H1 (cell line): ENCODE data around the gene EEF1A2. TPM values are rescaled to one million over a fixed set of nuclear protein-coding genes. Genes with fewer than 3 reads are reported as not detected.

Experiments
- CTCF ChIA-PET: fragments of 300-600 bp; sonication (Branson Sonifier 250); formaldehyde crosslinking; loops from one replicate; lab custom pipeline; 2021; ENCODE audit not compliant: partially characterized antibody; lab: Charles Lee
- POLR2A ChIA-PET: fragments of 300-600 bp; sonication (Branson Sonifier 250); formaldehyde crosslinking; loops from one replicate; lab custom pipeline; 2021; ENCODE audit warnings: inconsistent platforms; ENCODE audit not compliant: partially characterized antibody; lab: Charles Lee
- DNase-seq, 2 experiments: peaks; one replicate each; pipeline versions ENCODE4 v3.0.0 to v3.0.0-alpha.2; 2010 to 2022; ENCODE audit warnings: low spot score in 2 of 2, low read depth in 1 of 2, mixed read lengths in 1 of 2
- FAIRE-seq: peaks from 2 replicates; lab custom pipeline; 2011; peaks lifted over from hg19 to GRCh38; lab: Jason Lieb, UNC
- H2AFZ ChIP-seq: 2 replicates; pipeline ENCODE4 v1.8.1; 2012; ENCODE audit warnings: low read length, inconsistent platforms
- H2AK5ac ChIP-seq: 2 replicates; pipeline ENCODE4 v1.6.1; 2013; ENCODE audit warnings: low read depth, low read length
- H2BK120ac ChIP-seq: replicated peaks from 2 replicates; pipeline ENCODE3; 2013; ENCODE audit warnings: low read depth, low read length, inconsistent platforms
- H2BK12ac ChIP-seq: 2 replicates; pipeline ENCODE4 v1.6.1; 2013; ENCODE audit warnings: low read depth, low read length
- H2BK15ac ChIP-seq: 2 replicates; pipeline ENCODE4 v1.6.1; 2013; ENCODE audit warnings: low read length
- H2BK20ac ChIP-seq: 2 replicates; pipeline ENCODE4 v1.6.1; 2013; ENCODE audit warnings: low read length
- H2BK5ac ChIP-seq: 2 replicates; pipeline ENCODE4 v1.6.1; 2013; ENCODE audit warnings: low read depth, low read length
- H3K14ac ChIP-seq: 2 replicates; pipeline ENCODE4 v1.6.1; 2013; ENCODE audit warnings: inconsistent platforms; ENCODE audit not compliant: insufficient read length
- H3K18ac ChIP-seq: 2 replicates; pipeline ENCODE4 v1.6.1; 2013; ENCODE audit warnings: low read length; ENCODE audit errors: extremely low read depth
- H3K23ac ChIP-seq: 2 replicates; pipeline ENCODE4 v1.6.1; 2013; ENCODE audit warnings: inconsistent platforms; ENCODE audit not compliant: insufficient read length
- H3K23me2 ChIP-seq: 2 replicates; pipeline ENCODE4 v1.6.1; 2013; ENCODE audit warnings: low read depth, low read length
- H3K27ac ChIP-seq: 2 replicates; pipeline ENCODE4 v1.6.1; 2011; ENCODE audit warnings: low read depth, low read length, inconsistent platforms
- H3K27me3 ChIP-seq, 4 experiments: replicated peaks in 1 of 4; 1 replicate in 1 of 4; 2 replicates in 3 of 4; pipeline versions ENCODE4 v1.6.1 to v1.8.1; 2011 to 2013; ENCODE audit warnings: low read length in 3 of 4, mild to moderate bottlenecking in 3 of 4, inconsistent platforms in 2 of 4, mixed read lengths in 2 of 4, moderate library complexity in 1 of 4; ENCODE audit not compliant: control insufficient read depth in 3 of 4, insufficient read depth in 3 of 4; ENCODE audit errors: extremely low read depth in 1 of 4
- H3K36me3 ChIP-seq, 4 experiments: 2 replicates each; pipeline versions ENCODE4 v1.6.1 to v1.8.1; 2011 to 2013; ENCODE audit warnings: mild to moderate bottlenecking in 4 of 4, low read length in 3 of 4, moderate library complexity in 2 of 4, control low read depth in 1 of 4, inconsistent platforms in 1 of 4; ENCODE audit not compliant: insufficient read depth in 4 of 4, control insufficient read depth in 2 of 4
- H3K4ac ChIP-seq: replicated peaks from 2 replicates; pipeline ENCODE3; 2013; ENCODE audit warnings: low read length, low read depth, mixed read lengths, inconsistent platforms; ENCODE audit not compliant: insufficient read length
- H3K4me1 ChIP-seq, 4 experiments: replicated peaks in 1 of 4; 1 replicate in 1 of 4; 2 replicates in 3 of 4; pipeline versions ENCODE4 v1.6.1 to v1.8.1; 2011 to 2013; ENCODE audit warnings: low read length in 3 of 4, inconsistent platforms in 2 of 4, mixed read lengths in 1 of 4; ENCODE audit not compliant: insufficient read depth in 4 of 4, control insufficient read depth in 3 of 4
- H3K4me2 ChIP-seq, 2 experiments: 2 replicates each; pipeline versions ENCODE4 v1.6.1 to v1.8.1; 2011 to 2013; ENCODE audit warnings: low read depth in 2 of 2, low read length in 2 of 2, control low read depth in 1 of 2, inconsistent platforms in 1 of 2, mild to moderate bottlenecking in 1 of 2; ENCODE audit not compliant: insufficient read depth in 1 of 2
- H3K4me3 ChIP-seq, 4 experiments: fragments of 200-600, 300-600 bp in 1 of 4; sonication (generic), shearing (Covaris generic), sonication (Bioruptor Twin) in 1 of 4; 2 replicates each; pipeline versions ENCODE4 v1.5.1 to v1.8.1; 2011 to 2016; ENCODE audit warnings: low read length in 4 of 4, low read depth in 3 of 4, control low read depth in 2 of 4, inconsistent platforms in 2 of 4, mild to moderate bottlenecking in 2 of 4, mixed read lengths in 1 of 4, moderate library complexity in 1 of 4; ENCODE audit not compliant: insufficient read depth in 2 of 4; ENCODE audit errors: extremely low read depth in 1 of 4
- H3K56ac ChIP-seq: replicated peaks from 2 replicates; pipeline ENCODE3; 2013; ENCODE audit warnings: low read depth, mild to moderate bottlenecking, mixed read lengths, low read length, inconsistent platforms; ENCODE audit not compliant: insufficient read length
- H3K79me1 ChIP-seq: 2 replicates; pipeline ENCODE4 v1.6.1; 2013; ENCODE audit warnings: low read depth, low read length, control low read depth
- H3K79me2 ChIP-seq, 2 experiments: 2 replicates each; pipeline versions ENCODE4 v1.6.1 to v1.8.1; 2012 to 2013; ENCODE audit warnings: low read length in 2 of 2, mild to moderate bottlenecking in 2 of 2, inconsistent platforms in 1 of 2; ENCODE audit not compliant: insufficient read depth in 2 of 2, control insufficient read depth in 1 of 2
- H3K9ac ChIP-seq, 4 experiments: replicated peaks in 1 of 4; 1 replicate in 1 of 4; 2 replicates in 3 of 4; pipeline versions ENCODE4 v1.6.1 to v1.8.1; 2011 to 2013; ENCODE audit warnings: low read depth in 3 of 4, low read length in 3 of 4, control low read depth in 2 of 4, mild to moderate bottlenecking in 2 of 4, moderate library complexity in 2 of 4, inconsistent platforms in 1 of 4; ENCODE audit errors: extremely low read depth in 1 of 4
- H3K9me3 ChIP-seq, 2 experiments: 2 replicates each; pipeline versions ENCODE4 v1.6.1 to v1.8.1; 2012 to 2013; ENCODE audit warnings: mild to moderate bottlenecking in 2 of 2, moderate library complexity in 2 of 2, control low read depth in 1 of 2, inconsistent platforms in 1 of 2, low read depth in 1 of 2, low read length in 1 of 2, mixed read lengths in 1 of 2; ENCODE audit not compliant: insufficient read depth in 2 of 2
- H4K20me1 ChIP-seq, 2 experiments: replicated peaks in 1 of 2; 2 replicates each; pipeline versions ENCODE3 to v1.8.1; 2011 to 2013; ENCODE audit warnings: inconsistent platforms in 2 of 2, low read length in 2 of 2, mild to moderate bottlenecking in 1 of 2; ENCODE audit not compliant: insufficient read depth in 2 of 2, control insufficient read depth in 1 of 2
- H4K5ac ChIP-seq: 2 replicates; pipeline ENCODE4 v1.6.1; 2013; ENCODE audit warnings: low read length, low read depth, mixed read lengths, inconsistent platforms; ENCODE audit not compliant: insufficient read length
- H4K8ac ChIP-seq: 2 replicates; pipeline ENCODE4 v1.8.0; 2013; ENCODE audit warnings: mild to moderate bottlenecking, moderate library complexity, low read length, inconsistent platforms; ENCODE audit not compliant: insufficient read depth; ENCODE audit errors: extremely low read depth
- H4K91ac ChIP-seq: replicated peaks from 2 replicates; pipeline ENCODE3; 2013; ENCODE audit warnings: low read length, mixed read lengths, inconsistent platforms; ENCODE audit not compliant: insufficient read length
- WGBS, 2 experiments: shearing (Covaris generic) in 1 of 2; methylation state at CpG; one replicate each; pipeline versions ENCODE4 v1.1.6 to v1.1.7; 2013 to 2015; ENCODE audit warnings: low lambda C conversion rate in 2 of 2, mixed read lengths in 2 of 2, inconsistent platforms in 1 of 2, low coverage in 1 of 2, missing lambda C conversion rate in 1 of 2; ENCODE audit not compliant: insufficient replicate concordance in 2 of 2, insufficient coverage in 1 of 2, insufficient read length in 1 of 2; ENCODE audit errors: extremely low coverage in 1 of 2, missing lambda C conversion rate in 1 of 2; 5-methylcytosine and 5-hydroxymethylcytosine counted together
- polyA plus RNA-seq, 7 experiments: library from polyadenylated mRNA; depleted of rRNA in 3 of 7; stranded (reverse) in 5 of 7; unstranded in 2 of 7; fragments of >200 nt in 5 of 7; fragments of 200-250 nt in 2 of 7; gene quantifications; 1 replicate in 5 of 7; 2 replicates in 1 of 7; 4 replicates in 1 of 7; pipeline versions ENCODE4 v1.2.1 to v1.2.3, GENCODE V29; 2011 to 2013; ENCODE audit warnings: missing spikeins in 2 of 7, mixed read lengths in 2 of 7
- total RNA-seq: library from RNA; stranded (reverse); fragmentation: NEBNext Ultra II Directional; extraction: Animal tissue kit (Norgen Biotek cat#: 25700); gene quantifications from 2 replicates; pipeline ENCODE4 v1.2.1, GENCODE V29; 2021

The EEF1A2 gene
- total and polyA plus RNA-seq, 2 of the 8 experiments (the other 6 are each of a cell fraction or from before 2014, with no cell fraction given) = 7.4 to 25.8 TPM

DNA sequence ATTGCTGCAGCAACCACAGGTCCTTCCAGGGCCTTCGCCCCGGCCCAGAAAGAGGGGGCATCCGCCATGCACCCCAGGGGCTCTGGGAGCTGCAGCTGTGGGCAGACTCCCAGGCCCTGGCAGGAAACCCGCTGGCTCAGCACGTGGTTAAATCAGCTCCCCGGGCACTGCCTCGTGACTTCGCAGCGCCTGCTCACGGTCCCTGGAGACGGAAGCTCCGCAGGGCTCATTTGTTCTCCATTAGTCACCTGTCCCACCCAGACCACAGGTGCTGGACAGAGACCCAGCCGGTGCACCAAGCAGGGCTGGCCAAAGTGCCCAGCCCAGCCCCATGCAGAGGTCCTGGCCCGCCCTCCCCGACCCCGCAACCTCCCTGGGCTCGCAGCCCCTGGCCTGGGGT is 41.1 kb downstream of the EEF1A2 start:
- ChIA-PET CTCF (interaction anchor here (0.7 to 1.4 kb wide), 3 partner anchors 7 to 60 kb away, joined by 3 read pairs; no protein-coding TSS in a partner anchor), POLR2A (interaction anchor here (1.2 kb wide), 1 partner anchor 13 kb away, joined by 4 read pairs; no protein-coding TSS in a partner anchor)
- Histone ChIP-seq H2BK20ac (no peak overlapping the region), H3K14ac (no peak overlapping the region), H3K36me3 (peaks cover 0 to 5% (median 0%) of the 10 kb centered on the region in 4 experiments; a peak in 1 of 8 replicates), H3K4me1 (peaks cover 0 to 24% (median 20%) of the 10 kb centered on the region in 4 experiments; a peak in 5 of 7 replicates), H2AK5ac (no peak overlapping the region), H3K4me2 (no peak overlapping the region), H3K18ac (no peak overlapping the region), H3K23ac (no peak overlapping the region), H3K4me3 (no peak overlapping the region), H3K79me1 (peaks cover 37% of the 10 kb centered on the region), H3K27me3 (no peaks in the 10 kb centered on the region), H2BK12ac (no peak overlapping the region), H2BK5ac (peak overlapping the region; percentile 40; the same call in 1 of the 2 replicates), H2BK120ac (no peak overlapping the region), H3K4ac (no peak overlapping the region), H3K79me2 (peaks cover 0 to 50% of the 10 kb centered on the region in 2 experiments; a peak in 3 of 4 replicates), H3K23me2 (no peaks in the 10 kb centered on the region), H4K8ac (peak overlapping the region; percentile 59; the same call in 1 of the 2 replicates), H2AFZ (no peak overlapping the region), H3K27ac (no peak overlapping the region), H4K5ac (no peak overlapping the region), H4K91ac (no peak overlapping the region), H3K56ac (no peak overlapping the region), H2BK15ac (no peak overlapping the region), H4K20me1 (peaks cover 23 to 37% of the 10 kb centered on the region in 2 experiments), H3K9me3 (no peaks in the 10 kb centered on the region), H3K9ac (no peak overlapping the region)
- DNase-seq (no peak), FAIRE-seq (no peak)
- 90% methylated on average over 13 of the region's 17 CpGs; no CpG with 5 or more reads in 1 of the 2 experiments for WGBS, 2 experiments
